Measurements from ENCODE around the gene KCNT2.

DNA sequence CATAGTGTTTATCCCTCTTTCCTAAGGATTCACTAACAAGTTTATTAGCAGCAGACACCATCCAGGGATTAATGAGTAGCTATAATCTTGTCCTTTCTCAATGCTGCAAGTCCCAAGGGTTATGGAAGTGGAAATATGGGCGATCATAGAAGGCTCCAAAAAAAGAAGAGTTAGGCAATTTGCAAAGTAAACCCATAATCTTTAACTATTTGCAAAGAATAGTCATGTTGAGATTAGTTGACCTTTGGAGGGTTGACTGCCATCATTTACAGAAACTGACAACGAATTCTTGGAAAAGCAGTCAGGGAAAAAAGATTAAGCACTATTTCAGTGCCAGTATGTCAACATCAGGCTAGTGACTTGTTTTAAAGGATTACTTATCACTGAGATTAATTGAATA lies 169.9 kb downstream of the KCNT2 start:
- TF ChIP-seq CTCF (IDR thresholded peaks at IDR 0.05) (no peak), POLR2A (IDR thresholded peaks at IDR 0.05) (no peak), EP300 (IDR thresholded peaks at IDR 0.05) (no peak)
